HG03565 (cell line): ENCODE measurements around the gene MB.
"Not testable (repeated sequence)": the region's sequence is repeated elsewhere in the genome, so short reads cannot be mapped to it uniquely, and the experiment has no call there.

ENCODE experiments used
- ATAC-seq: cut with Tn5 transposase; IDR thresholded peaks from one replicate; pipeline ENCODE4 v1.9.1; 2021; ENCODE audit warnings: mild to moderate bottlenecking, moderate library complexity; ENCODE audit not compliant: unreplicated experiment

MB gene

GRCh38 chr22:35617137-35617755, at the start of gene MB:
Gene MB (minus strand): TSS chr22:35617329. CDS start chr22:35617257, 72 bp downstream.
- ATAC-seq: no peak

- ATAC-seq: not testable (repeated sequence)
Measured at GRCh38 chr22:35666699-35667098, 49.6 kb upstream of the MB start.

GRCh38 chr22:35664955-35665587, 47.9 kb upstream of the MB start:
- ATAC-seq: no peak

- no peak for ATAC-seq
Measured at GRCh38 chr22:35663371-35663770, 46.2 kb upstream of the MB start.

- ATAC-seq: no peak
Measured at GRCh38 chr22:35662914-35663313, 45.8 kb upstream of the MB start.

GRCh38 chr22:35661464-35661863, 44.3 kb upstream of the MB start:
- ATAC-seq: no peak

- ATAC-seq: no peak
Measured at GRCh38 chr22:35660291-35661127, 43.4 kb upstream of the MB start.

GRCh38 chr22:35657571-35658312, 40.6 kb upstream of the MB start:
- no peak for ATAC-seq

- ATAC-seq: no peak
Measured at GRCh38 chr22:35656284-35656752, 39.2 kb upstream of the MB start.

- ATAC-seq: no peak
Measured at GRCh38 chr22:35653824-35654223, 36.7 kb upstream of the MB start.

- ATAC-seq: no peak
Measured at GRCh38 chr22:35651085-35651484, 34.0 kb upstream of the MB start.

- no peak for ATAC-seq
Measured at GRCh38 chr22:35649636-35650250, 32.6 kb upstream of the MB start.

GRCh38 chr22:35649026-35649553, 32.0 kb upstream of the MB start:
- no peak for ATAC-seq

- ATAC-seq: peak; percentile 45
Measured at GRCh38 chr22:35648066-35649025, 31.2 kb upstream of the MB start, which contains the start of gene APOL6. Gene APOL6 (plus strand): TSS chr22:35648446. CDS start chr22:35656426, 7,980 bp downstream.

- ATAC-seq: no peak
Measured at GRCh38 chr22:35645646-35646045, 28.5 kb upstream of the MB start.

GRCh38 chr22:35643991-35644390, 26.9 kb upstream of the MB start:
- no peak for ATAC-seq

- no peak for ATAC-seq
Measured at GRCh38 chr22:35642305-35642741, 25.2 kb upstream of the MB start.

GRCh38 chr22:35641494-35642120, 24.5 kb upstream of the MB start:
- no peak for ATAC-seq

GRCh38 chr22:35638410-35638809, 21.3 kb upstream of the MB start:
- ATAC-seq: no peak
